WTC11 (cell line): Measurements from ENCODE around the gene ALKBH7. TPM values are rescaled to one million over a fixed set of nuclear protein-coding genes. Genes with fewer than 3 reads are reported as not detected.

ENCODE experiments used
- ATAC-seq: fragments of 200-7000 bp; cut with Tn5 transposase; 2 replicates; pipeline ENCODE4 v1.10.0; 2021; ENCODE audit warnings: mild to moderate bottlenecking, moderate library complexity
- CTCF ChIA-PET: fragments of 300-600 bp; sonication (Branson Sonifier 250); formaldehyde crosslinking; loops from one replicate; lab custom pipeline; 2021; ENCODE audit warnings: antibody characterized with exemption; lab: Charles Lee
- POLR2A ChIA-PET: fragments of 350-600 bp; sonication (Branson Sonifier 250); formaldehyde crosslinking; loops from one replicate; lab custom pipeline; 2021; ENCODE audit warnings: antibody characterized with exemption; lab: Charles Lee
- DNase-seq: peaks from one replicate; pipeline ENCODE4 v3.0.0; 2021; ENCODE audit warnings: low spot score
- H3K27ac Mint-ChIP-seq: 2 replicates; pipeline ENCODE4 v1.8.0; 2021; ENCODE audit warnings: mixed read lengths
- H3K27me3 Mint-ChIP-seq: 2 replicates; pipeline ENCODE4 v1.8.0; 2021; ENCODE audit warnings: low read depth, mild to moderate bottlenecking, moderate library complexity, mixed read lengths
- H3K36me3 Mint-ChIP-seq: 2 replicates; pipeline ENCODE4 v1.8.0; 2021; ENCODE audit warnings: mixed read lengths
- H3K4me1 Mint-ChIP-seq: 2 replicates; pipeline ENCODE4 v1.8.0; 2022; ENCODE audit warnings: mixed read lengths
- H3K4me3 Mint-ChIP-seq: 2 replicates; pipeline ENCODE4 v1.8.0; 2021; ENCODE audit warnings: mild to moderate bottlenecking, moderate library complexity, mixed read lengths
- H3K9me3 Mint-ChIP-seq: 2 replicates; pipeline ENCODE4 v1.8.0; 2021; ENCODE audit warnings: mixed read lengths
- CDX4 ChIP-seq: fragments of 250-450 bp; sonication (Bioruptor Pico); IDR thresholded peaks from 2 replicates; pipeline ENCODE4 v1.9.0; 2021; ENCODE audit warnings: moderate library complexity, mild to moderate bottlenecking, inconsistent platforms, borderline replicate concordance
- E2F1 ChIP-seq: sonication (generic); formaldehyde crosslinking; IDR thresholded peaks from 2 replicates; pipeline ENCODE4 v1.8.0; 2022; ENCODE audit warnings: mild to moderate bottlenecking, missing genetic modification reagents
- E2F5 ChIP-seq: sonication (generic); formaldehyde crosslinking; IDR thresholded peaks from 2 replicates; pipeline ENCODE4 v1.8.1; 2022; ENCODE audit warnings: mild to moderate bottlenecking, moderate library complexity, missing genetic modification reagents
- ESRRA ChIP-seq: sonication (generic); formaldehyde crosslinking; IDR thresholded peaks from 2 replicates; pipeline ENCODE4 v1.8.1; 2022; ENCODE audit warnings: mild to moderate bottlenecking, missing genetic modification reagents, borderline replicate concordance
- FOXP4 ChIP-seq: sonication (generic); formaldehyde crosslinking; IDR thresholded peaks from 2 replicates; pipeline ENCODE4 v1.8.0; 2022; ENCODE audit warnings: mild to moderate bottlenecking, missing genetic modification reagents
- GRHL2 ChIP-seq: fragments of 250-450 bp; sonication (Bioruptor Pico); IDR thresholded peaks from 2 replicates; pipeline ENCODE4 v1.8.0; 2022; ENCODE audit warnings: mild to moderate bottlenecking, moderate library complexity; ENCODE audit not compliant: insufficient replicate concordance, severe bottlenecking
- GTF2I ChIP-seq: fragments of 250-450 bp; sonication (Bioruptor Pico); conservative IDR thresholded peaks from 2 replicates; pipeline ENCODE4 v1.4.0; 2021; ENCODE audit warnings: mild to moderate bottlenecking
- HMGXB4 ChIP-seq: sonication (generic); formaldehyde crosslinking; IDR thresholded peaks from 2 replicates; pipeline ENCODE4 v1.8.1; 2023; ENCODE audit warnings: mild to moderate bottlenecking, moderate library complexity, missing genetic modification reagents
- KAT7 ChIP-seq: sonication (generic); formaldehyde crosslinking; IDR thresholded peaks from 2 replicates; pipeline ENCODE4 v1.8.1; 2023; ENCODE audit warnings: missing genetic modification reagents, mild to moderate bottlenecking, borderline replicate concordance
- MAX ChIP-seq: sonication (generic); formaldehyde crosslinking; IDR thresholded peaks from 2 replicates; pipeline ENCODE4 v1.8.0; 2022; ENCODE audit warnings: mild to moderate bottlenecking, missing genetic modification reagents
- MXD4 ChIP-seq: fragments of 250-450 bp; sonication (Bioruptor Pico); IDR thresholded peaks from 2 replicates; pipeline ENCODE4 v1.8.0; 2021; ENCODE audit warnings: mild to moderate bottlenecking, moderate library complexity, borderline replicate concordance
- SOX15 ChIP-seq: fragments of 250-450 bp; sonication (Bioruptor Pico); IDR thresholded peaks from 2 replicates; pipeline ENCODE4 v1.9.0; 2021; ENCODE audit warnings: mild to moderate bottlenecking
- SP1 ChIP-seq: sonication (generic); formaldehyde crosslinking; conservative IDR thresholded peaks from 2 replicates; pipeline ENCODE4 v1.8.1; 2022; ENCODE audit warnings: missing genetic modification reagents
- USF2 ChIP-seq: sonication (generic); formaldehyde crosslinking; IDR thresholded peaks from 2 replicates; pipeline ENCODE4 v1.8.1; 2023; ENCODE audit warnings: mild to moderate bottlenecking, missing genetic modification reagents, moderate library complexity
- ZBTB43 ChIP-seq: sonication (generic); formaldehyde crosslinking; IDR thresholded peaks from 2 replicates; pipeline ENCODE4 v1.8.1; 2023; ENCODE audit warnings: mild to moderate bottlenecking, missing genetic modification reagents
- ZNF138 ChIP-seq: sonication (generic); formaldehyde crosslinking; conservative IDR thresholded peaks from 2 replicates; pipeline ENCODE4 v1.8.1; 2022; ENCODE audit warnings: mild to moderate bottlenecking, moderate library complexity, missing genetic modification reagents
- ZNF532 ChIP-seq: fragments of 250-450 bp; sonication (Bioruptor Pico); IDR thresholded peaks from 2 replicates; pipeline ENCODE4 v1.9.0; 2021; ENCODE audit warnings: mild to moderate bottlenecking, borderline replicate concordance
- total RNA-seq: library from RNA; stranded (reverse); gene quantifications from 3 replicates; pipeline ENCODE4 v1.2.3, GENCODE V29; 2021

The ALKBH7 gene
- total RNA-seq, 1 experiment from 2014 or later = 96.4 TPM

GRCh38 chr19:6393074-6393982 is 20.7 kb downstream of the ALKBH7 start, which contains the start of gene GTF2F1 (continued):
- TF ChIP-seq ZBTB43 (CRISPR knock-in tag) = no peak

- DNase-seq = no peak
- ChIA-PET POLR2A (interaction anchor here (1.2 to 1.7 kb wide), 5 partner anchors 17 to 33 kb away, joined by 4 to 8 read pairs (median 6); partner anchors contain the start of genes ALKBH7, CLPP and KHSRP), CTCF (interaction anchor here (0.7 to 2.0 kb wide), 5 partner anchors 18 to 176 kb away, joined by 3 to 7 read pairs (median 5); partner anchors contain the start of gene ALKBH7)
- peak overlapping the region; percentile 94 for H3K4me3 Mint-ChIP-seq
- H3K9me3 Mint-ChIP-seq = no peaks in the 10 kb centered on the region
- peaks cover 22% of the 10 kb centered on the region for H3K4me1 Mint-ChIP-seq
- ATAC-seq = no peak; the same call in 1 of the 2 replicates
- no peaks in the 10 kb centered on the region for H3K27me3 Mint-ChIP-seq
- peak overlapping the region; percentile 96 for H3K27ac Mint-ChIP-seq
- H3K36me3 Mint-ChIP-seq = peaks cover 7% of the 10 kb centered on the region
- no peak for TF ChIP-seq USF2
- TF ChIP-seq GTF2I (CRISPR knock-in tag) = no peak
- no peak for TF ChIP-seq E2F1 (CRISPR knock-in tag)
- TF ChIP-seq E2F5 (CRISPR knock-in tag) = no peak
- TF ChIP-seq GRHL2 = no peak
- no peak for TF ChIP-seq FOXP4
- no peak for TF ChIP-seq SOX15 (CRISPR knock-in tag)
- no peak for TF ChIP-seq ESRRA (CRISPR knock-in tag)
- TF ChIP-seq ZNF532 (CRISPR knock-in tag) = no peak
- 0 out of 2 replicates have a peak, but pooled peaks have one; percentile 17 for TF ChIP-seq SP1
- TF ChIP-seq MXD4 = no peak
- TF ChIP-seq HMGXB4 = no peak
- no peak for TF ChIP-seq KAT7 (CRISPR knock-in tag)
- TF ChIP-seq CDX4 (CRISPR knock-in tag) = no peak
- no peak for TF ChIP-seq ZNF138 (CRISPR knock-in tag)
- no peak for TF ChIP-seq MAX
Observed at GRCh38 chr19:6393983-6394412, 21.4 kb downstream of the ALKBH7 start.
